ENCODE results near the gene CACNB3. TPM values are rescaled to one million over a fixed set of nuclear protein-coding genes. Genes with fewer than 3 reads are reported as not detected.
A peak's percentile ranks its signal among the peaks of the same experiment; 100 is the strongest.
"Not testable (repeated sequence)": the region's sequence is repeated elsewhere in the genome, so short reads cannot be mapped to it uniquely, and the experiment has no call there.

Gene CACNB3
- total RNA-seq, 1 experiment from 2014 or later: 19.8 TPM

- DNase-seq (ENCODE audit: low spot score): no peak
Measured at GRCh38 chr12:48818831-48819590, 715 bp downstream of the CACNB3 start.

GRCh38 chr12:48819986-48820725 lies 1.9 kb downstream of the CACNB3 start:
- DNase-seq (ENCODE audit: low spot score): no peak

GRCh38 chr12:48822139-48822538 lies 3.8 kb downstream of the CACNB3 start:
- DNase-seq (ENCODE audit: low spot score): no peak

- no peak for DNase-seq (ENCODE audit: low spot score)
Measured at GRCh38 chr12:48822711-48823110, 4.4 kb downstream of the CACNB3 start.

- no peak for DNase-seq (ENCODE audit: low spot score)
Measured at GRCh38 chr12:48823281-48823680, 5.0 kb downstream of the CACNB3 start.

- DNase-seq (ENCODE audit: low spot score): peak; percentile 83
Measured at GRCh38 chr12:48824112-48824511, 5.8 kb downstream of the CACNB3 start.

- DNase-seq (ENCODE audit: low spot score): no peak
Measured at GRCh38 chr12:48824905-48825304, 6.6 kb downstream of the CACNB3 start.

GRCh38 chr12:48826209-48826855 lies 8.0 kb downstream of the CACNB3 start:
- DNase-seq (ENCODE audit: low spot score): peak; percentile 38

GRCh38 chr12:48827026-48827425 lies 8.7 kb downstream of the CACNB3 start:
- DNase-seq (ENCODE audit: low spot score): no peak

GRCh38 chr12:48827513-48828096 lies 9.3 kb downstream of the CACNB3 start:
- no peak for DNase-seq (ENCODE audit: low spot score)

GRCh38 chr12:48828293-48828692 lies 10.0 kb downstream of the CACNB3 start:
- DNase-seq (ENCODE audit: low spot score): no peak

GRCh38 chr12:48828841-48829575 lies 10.7 kb downstream of the CACNB3 start:
- no peak for DNase-seq (ENCODE audit: low spot score)

- no peak for DNase-seq (ENCODE audit: low spot score)
Measured at GRCh38 chr12:48831257-48831656, 13.0 kb downstream of the CACNB3 start.

GRCh38 chr12:48832321-48833060 lies 14.2 kb downstream of the CACNB3 start:
- DNase-seq (ENCODE audit: low spot score): no peak

- no peak for DNase-seq (ENCODE audit: low spot score)
Measured at GRCh38 chr12:48838048-48838447, 19.8 kb downstream of the CACNB3 start.

GRCh38 chr12:48842021-48842420 lies 23.7 kb downstream of the CACNB3 start:
- not testable (repeated sequence) for DNase-seq (ENCODE audit: low spot score)

- peak; percentile 97 for DNase-seq (ENCODE audit: low spot score)
Measured at GRCh38 chr12:48851883-48852733, 33.8 kb downstream of the CACNB3 start, which contains the start of gene DDX23. TSS of gene DDX23 (minus strand) at chr12:48852163. CDS start at chr12:48845782, 6,381 bp downstream.

- peak; percentile 99 for DNase-seq (ENCODE audit: low spot score)
Measured at GRCh38 chr12:48852734-48853688, 34.7 kb downstream of the CACNB3 start.
